A549 (cell line): ENCODE measurements around the gene SCG5. TPM values are rescaled to one million over a fixed set of nuclear protein-coding genes. Genes with fewer than 3 reads are reported as not detected.

Experiments
- ATAC-seq, 2 experiments: fragments of 200-7000 bp in 1 of 2; fragments of >200 bp in 1 of 2; cut with Nextera tagmentation in 1 of 2; cut with Tn5 transposase in 1 of 2; 3 replicates each; pipeline versions ENCODE4 v1.8.0 to v1.9.1; 2018 to 2020; ENCODE audit warnings: mild to moderate bottlenecking in 1 of 2, moderate library complexity in 1 of 2
- CTCF ChIA-PET: fragments of 300-600 bp; sonication (Branson Sonifier 250); formaldehyde crosslinking; extraction: SDS; loops from one replicate; lab custom pipeline; 2021; ENCODE audit warnings: antibody characterized with exemption, inconsistent platforms; lab: Yijun Ruan, JAX
- POLR2A ChIA-PET: fragments of 350-600 bp; formaldehyde crosslinking; extraction: SDS; loops from one replicate; lab custom pipeline; 2021; ENCODE audit warnings: antibody characterized with exemption, inconsistent platforms; lab: Yijun Ruan, JAX
- DNase-seq, 2 experiments: peaks; one replicate each; pipeline versions ENCODE4 v3.0.0 to v3.0.0-alpha.2; 2011 to 2016; ENCODE audit warnings: low read depth in 1 of 2, low spot score in 1 of 2
- FAIRE-seq: peaks from 2 replicates; lab custom pipeline; 2011; peaks lifted over from hg19 to GRCh38; lab: Jason Lieb, UNC
- H3K27ac ChIP-seq, 2 experiments: fragments of >200 bp; sonication (Bioruptor Twin); formaldehyde crosslinking; 3 replicates each; pipeline ENCODE4 v1.5.1; 2016 to 2017
- H3K4me1 ChIP-seq: fragments of >200 bp; sonication (Bioruptor Twin); formaldehyde crosslinking; 3 replicates; pipeline ENCODE4 v1.6.1; 2016
- H3K4me2 ChIP-seq: fragments of >200 bp; sonication (Bioruptor Twin); formaldehyde crosslinking; 3 replicates; pipeline ENCODE4 v1.6.1; 2016
- H3K4me3 ChIP-seq: fragments of >200 bp; sonication (Bioruptor Twin); formaldehyde crosslinking; 3 replicates; pipeline ENCODE4 v1.5.1; 2016
- H3K9me3 ChIP-seq: fragments of >200 bp; sonication (Bioruptor Twin); formaldehyde crosslinking; 3 replicates; pipeline ENCODE4 v1.6.1; 2016
- ATOH8 ChIP-seq: fragments of 250-450 bp; sonication (Bioruptor Pico); IDR thresholded peaks from 2 replicates; pipeline ENCODE4 v1.5.0; 2020; ENCODE audit warnings: low read depth, mild to moderate bottlenecking, moderate library complexity
- CBX2 ChIP-seq: fragments of 200-600 bp; sonication (generic); IDR thresholded peaks from 2 replicates; pipeline ENCODE4 v1.6.1; 2016; ENCODE audit warnings: low read depth, mild to moderate bottlenecking, borderline replicate concordance
- CBX8 ChIP-seq: fragments of 200-600 bp; sonication (generic); IDR thresholded peaks from 2 replicates; pipeline ENCODE4 v1.6.1; 2016
- CEBPB ChIP-seq, 2 experiments: fragments of >200 bp in 1 of 2; sonication (Bioruptor Twin) in 1 of 2; formaldehyde crosslinking in 1 of 2; IDR thresholded peaks; 2 replicates each; pipeline ENCODE4 v1.6.1; 2012 to 2016
- CHD2 ChIP-seq: fragments of 150-350 bp; IDR thresholded peaks from 2 replicates; pipeline ENCODE4 v1.6.1; 2014; ENCODE audit warnings: low read length; ENCODE audit not compliant: partially characterized antibody
- CTCF ChIP-seq: fragments of >200 bp; sonication (Bioruptor Twin); formaldehyde crosslinking; IDR thresholded peaks from 3 replicates; pipeline ENCODE4 v1.5.1; 2016
- E2F6 ChIP-seq: IDR thresholded peaks from 2 replicates; pipeline ENCODE4 v1.6.1; 2012; ENCODE audit warnings: low read depth, borderline replicate concordance
- EHMT2 ChIP-seq: fragments of 200-600 bp; sonication (generic); IDR thresholded peaks from 2 replicates; pipeline ENCODE4 v1.6.1; 2016; ENCODE audit warnings: antibody characterized with exemption, low read depth, mild to moderate bottlenecking, moderate library complexity
- MAZ ChIP-seq: fragments of 150-350 bp; IDR thresholded peaks from 2 replicates; pipeline ENCODE4 v1.6.1; 2014; ENCODE audit warnings: antibody characterized with exemption, low read depth, low read length, borderline replicate concordance
- MYC ChIP-seq: IDR thresholded peaks from 2 replicates; pipeline ENCODE4 v1.6.1; 2012; ENCODE audit warnings: mild to moderate bottlenecking, inconsistent platforms, low read length, improper control_type of control experiment, borderline replicate concordance
- NPAS2 ChIP-seq: fragments of 250-450 bp; sonication (Bioruptor Pico); IDR thresholded peaks from 2 replicates; pipeline ENCODE4 v1.8.0; 2022; ENCODE audit warnings: mild to moderate bottlenecking, moderate library complexity, borderline replicate concordance
- PHF8 ChIP-seq: fragments of 200-600 bp; sonication (generic); IDR thresholded peaks from 2 replicates; pipeline ENCODE4 v1.6.1; 2016; ENCODE audit warnings: low read depth, mild to moderate bottlenecking, antibody characterized with exemption, moderate library complexity, borderline replicate concordance
- RAD21 ChIP-seq, 2 experiments: fragments of >200 bp in 1 of 2; sonication (Bioruptor Twin) in 1 of 2; formaldehyde crosslinking in 1 of 2; IDR thresholded peaks in 1 of 2; conservative IDR thresholded peaks in 1 of 2; 2 replicates in 1 of 2; 3 replicates in 1 of 2; pipeline ENCODE4 v1.6.1; 2012 to 2018; ENCODE audit warnings: inconsistent platforms in 1 of 2
- RCOR1 ChIP-seq: fragments of 150-350 bp; IDR thresholded peaks from 2 replicates; pipeline ENCODE4 v1.6.1; 2014; ENCODE audit warnings: antibody characterized with exemption, low read length, low read depth
- RFX5 ChIP-seq: fragments of 450-650 bp; IDR thresholded peaks from 2 replicates; pipeline ENCODE4 v1.7.1; 2014; ENCODE audit warnings: antibody characterized with exemption, mild to moderate bottlenecking, moderate library complexity
- SMC3 ChIP-seq: fragments of >200 bp; sonication (Bioruptor Twin); formaldehyde crosslinking; IDR thresholded peaks from 3 replicates; pipeline ENCODE4 v1.6.1; 2018; ENCODE audit warnings: inconsistent platforms
- SREBF2 ChIP-seq: fragments of 450-650 bp; IDR thresholded peaks from 2 replicates; pipeline ENCODE4 v1.6.1; 2014; ENCODE audit warnings: mild to moderate bottlenecking, moderate library complexity
- USF2 ChIP-seq: fragments of 450-650 bp; IDR thresholded peaks from 2 replicates; pipeline ENCODE4 v1.6.1; 2014; ENCODE audit warnings: antibody characterized with exemption
- ZFP36 ChIP-seq: fragments of 450-650 bp; IDR thresholded peaks from 2 replicates; pipeline ENCODE4 v1.6.1; 2014; ENCODE audit warnings: borderline replicate concordance; ENCODE audit not compliant: partially characterized antibody
- ZSCAN20 ChIP-seq: fragments of 250-450 bp; sonication (Bioruptor Pico); IDR thresholded peaks from 2 replicates; pipeline ENCODE4 v1.8.0; 2022; ENCODE audit warnings: mild to moderate bottlenecking, moderate library complexity
- WGBS: methylation state at CpG from one replicate; pipeline ENCODE4 v1.1.6; 2017; ENCODE audit errors: missing lambda C conversion rate; 5-methylcytosine and 5-hydroxymethylcytosine counted together
- polyA plus RNA-seq, 4 experiments: library from polyadenylated mRNA; depleted of rRNA in 3 of 4; stranded (reverse); fragments of >200 nt; fragmentation: RNase III in 1 of 4; extraction: RNeasy Plus Mini Kit Qiagen cat#74134 plus additional on column Dnase treatment in 1 of 4; gene quantifications; 2 replicates in 3 of 4; 3 replicates in 1 of 4; pipeline ENCODE4 v1.2.3, GENCODE V29; 2011 to 2017

Gene SCG5
- polyA plus RNA-seq, 2 of the 4 experiments (the other 2 are of a cell fraction): 1.4 to 9.4 TPM

GRCh38 chr15:32649342-32649741, 7.8 kb downstream of the SCG5 start:
- ATAC-seq (peak; percentile 61 to 81; a peak in 5 of 6 replicates), FAIRE-seq (peak; percentile 43), DNase-seq (peak; percentile 47 to 63)
- H3K27ac ChIP-seq: no peak overlapping the region
- 61% methylated on average over 5 of the region's 5 CpGs for WGBS
- ChIA-PET POLR2A (no interaction called here), CTCF (interaction anchor here (0.7 to 5.4 kb wide), 35 partner anchors 8 to 552 kb away, joined by 3 to 160 read pairs (median 4); partner anchors contain the start of gene SCG5)
- no peak for TF ChIP-seq ZSCAN20 (CRISPR knock-in tag)
- TF ChIP-seq CTCF: peak; percentile 55
- TF ChIP-seq RAD21 (conservative IDR thresholded peaks at IDR 0.05 in 1 of 2, IDR thresholded peaks at IDR 0.05 in 1 of 2): peak; percentile 54 to 63
- peak; percentile 51 for TF ChIP-seq SMC3
- TF ChIP-seq RCOR1: no peak
- no peak overlapping the region for H3K4me2 ChIP-seq
- no peak overlapping the region for H3K4me3 ChIP-seq
- H3K9me3 ChIP-seq: no peaks in the 10 kb centered on the region
- H3K4me1 ChIP-seq: peaks cover 7% of the 10 kb centered on the region; the same call in 1 of the 3 replicates

- DNase-seq: peak; percentile 76 to 80
- no peak for FAIRE-seq
- H3K9me3 ChIP-seq: no peaks in the 10 kb centered on the region
- peaks cover 7% of the 10 kb centered on the region; the same call in 1 of the 3 replicates for H3K4me1 ChIP-seq
- POLR2A ChIA-PET: no interaction called here
- peak; percentile 89 for TF ChIP-seq SMC3
- no peak for TF ChIP-seq RFX5
- TF ChIP-seq CBX8: no peak
- no peak for TF ChIP-seq PHF8
- TF ChIP-seq RAD21 (conservative IDR thresholded peaks at IDR 0.05 in 1 of 2, IDR thresholded peaks at IDR 0.05 in 1 of 2): peak; percentile 88 to 92
- no peak for TF ChIP-seq E2F6
- TF ChIP-seq EHMT2: no peak
- no peak for TF ChIP-seq CEBPB (IDR thresholded peaks at IDR 0.05)
- TF ChIP-seq MYC: no peak
- no peak for TF ChIP-seq NPAS2 (CRISPR knock-in tag)
- no peak for TF ChIP-seq CBX2
- peak; percentile 88 for TF ChIP-seq CTCF
- ATAC-seq: peak; percentile 92 to 96
- CTCF ChIA-PET: interaction anchor here (0.6 to 5.4 kb wide), 43 partner anchors 8 to 1567 kb away, joined by 3 to 160 read pairs (median 5); partner anchors contain the start of gene SCG5
- H3K4me2 ChIP-seq: 0 out of 3 replicates have a peak overlapping the region, but pooled peaks have one; percentile 17
- peak overlapping the region in 1 of 2 experiments; percentile 9; a peak in 2 of 6 replicates for H3K27ac ChIP-seq
- H3K4me3 ChIP-seq: no peak overlapping the region
- WGBS: 36% methylated on average over 6 of the region's 6 CpGs
These were observed 9.8 kb downstream of the SCG5 start for GRCh38 chr15:32651229-32651837.

GRCh38 chr15:32652178-32652577, 10.7 kb downstream of the SCG5 start:
- CTCF ChIA-PET: interaction anchor here (0.9 to 5.4 kb wide), 8 partner anchors 8 to 345 kb away, joined by 3 to 106 read pairs (median 7); no protein-coding TSS in a partner anchor
- DNase-seq (no peak), ATAC-seq (no peak), FAIRE-seq (no peak)
- Histone ChIP-seq H3K27ac (peak overlapping the region in 1 of 2 experiments; percentile 9; a peak in 2 of 6 replicates), H3K4me3 (no peak overlapping the region), H3K4me2 (no peak overlapping the region), H3K9me3 (no peaks in the 10 kb centered on the region), H3K4me1 (peaks cover 8% of the 10 kb centered on the region; the same call in 2 of the 3 replicates)
- WGBS: 66% methylated on average over 3 of the region's 3 CpGs
- POLR2A ChIA-PET: no interaction called here
- TF ChIP-seq CBX8 (no peak), ATOH8 (CRISPR knock-in tag) (no peak), MAZ (no peak), SREBF2 (no peak), CHD2 (no peak), USF2 (no peak), ZFP36 (no peak)
